ENCODE data around the gene TUBB4B. TPM values are rescaled to one million over a fixed set of nuclear protein-coding genes. Genes with fewer than 3 reads are reported as not detected.

Gene TUBB4B
- polyA plus RNA-seq, 1 of the 3 experiments (the other 2 are of a cell fraction): 508 TPM

DNA sequence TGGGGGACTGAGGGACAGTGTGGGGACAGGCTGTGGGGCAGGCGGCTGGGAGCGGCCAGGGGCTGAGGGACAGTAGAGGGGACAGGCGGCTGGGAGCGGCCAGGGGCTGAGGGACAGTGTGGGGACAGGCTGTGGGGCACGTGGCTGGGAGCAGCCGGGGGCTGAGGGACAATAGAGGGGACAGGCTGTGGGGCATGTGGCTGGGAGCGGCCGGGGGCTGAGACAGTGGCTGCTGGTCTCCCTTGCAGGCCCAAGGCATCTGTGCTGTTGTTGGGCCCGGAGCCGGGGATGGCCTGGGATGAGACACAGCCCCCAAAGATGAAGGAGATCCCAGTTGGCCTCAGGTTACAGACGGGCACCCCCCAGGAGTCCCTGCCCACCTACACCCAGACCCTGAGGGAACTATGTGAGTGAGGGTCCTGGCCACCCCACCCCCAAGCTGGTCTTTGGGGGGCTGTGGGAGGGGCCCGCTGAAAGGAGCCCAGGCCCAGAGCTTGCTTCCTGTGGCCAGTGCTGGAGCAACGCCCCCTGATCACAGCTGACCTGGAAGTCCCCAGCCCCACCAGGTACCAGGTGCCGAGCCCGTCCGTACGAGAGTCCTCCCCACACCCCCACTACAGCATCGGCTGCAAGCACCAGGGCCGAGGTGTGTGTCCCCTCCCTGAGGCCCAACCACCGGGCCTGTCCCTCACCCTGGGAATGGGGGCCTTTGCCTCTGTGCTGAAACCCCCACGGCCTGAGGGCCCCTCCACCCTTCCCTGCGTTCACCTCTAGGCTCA lies 10.6 kb downstream of the TUBB4B start:
- peaks cover 9% of the 10 kb centered on the region; the same call in 1 of the 2 replicates for H4K20me1 ChIP-seq (ENCODE audit: insufficient read depth)
- CTCF ChIA-PET: interaction anchor here (1.1 to 8.2 kb wide), 4 partner anchors 12 to 222 kb away, joined by 3 to 38 read pairs (median 6); partner anchors contain the start of gene NRARP

More for the DNA sequence above, 10.6 kb downstream of the TUBB4B start:
- WGBS (ENCODE audit: low lambda C conversion rate): 90% methylated on average over 9 of the region's 22 CpGs
- H3K27ac ChIP-seq (ENCODE audit: low read depth in 2 of 2, low read length in 1 of 2): no peak overlapping the region
- H3K27me3 ChIP-seq (ENCODE audit: insufficient read depth): no peaks in the 10 kb centered on the region
- no peak for DNase-seq
- H3K36me3 ChIP-seq (replicated peaks in 1 of 2; ENCODE audit: control insufficient read depth in 1 of 2, insufficient read depth in 2 of 2, low read length in 1 of 2): peaks cover 0 to 2% of the 10 kb centered on the region in 2 experiments
- no peak overlapping the region for H3K4me2 ChIP-seq
- no peaks in the 10 kb centered on the region for H3K9me3 ChIP-seq
- POLR2A ChIA-PET: interaction anchor here (1.9 kb wide), 1 partner anchor 11 kb away, joined by 11 read pairs; the partner anchor contains the start of gene TUBB4B
- H3K79me2 ChIP-seq (ENCODE audit: insufficient read depth): peaks cover 15% of the 10 kb centered on the region
- no peaks in the 10 kb centered on the region for H3K9me2 ChIP-seq
- no peak overlapping the region for H2AFZ ChIP-seq (ENCODE audit: low read depth)
- TF ChIP-seq RAD21 (IDR thresholded peaks at IDR 0.05; ENCODE audit: low read length): no peak
- no peak for TF ChIP-seq JUND (IDR thresholded peaks at IDR 0.05)
- TF ChIP-seq CHD2 (IDR thresholded peaks at IDR 0.05; ENCODE audit: low read length, partially characterized antibody): no peak
- TF ChIP-seq SMC3 (IDR thresholded peaks at IDR 0.05; ENCODE audit: low read depth, low read length): no peak
- TF ChIP-seq, protein P1, sequence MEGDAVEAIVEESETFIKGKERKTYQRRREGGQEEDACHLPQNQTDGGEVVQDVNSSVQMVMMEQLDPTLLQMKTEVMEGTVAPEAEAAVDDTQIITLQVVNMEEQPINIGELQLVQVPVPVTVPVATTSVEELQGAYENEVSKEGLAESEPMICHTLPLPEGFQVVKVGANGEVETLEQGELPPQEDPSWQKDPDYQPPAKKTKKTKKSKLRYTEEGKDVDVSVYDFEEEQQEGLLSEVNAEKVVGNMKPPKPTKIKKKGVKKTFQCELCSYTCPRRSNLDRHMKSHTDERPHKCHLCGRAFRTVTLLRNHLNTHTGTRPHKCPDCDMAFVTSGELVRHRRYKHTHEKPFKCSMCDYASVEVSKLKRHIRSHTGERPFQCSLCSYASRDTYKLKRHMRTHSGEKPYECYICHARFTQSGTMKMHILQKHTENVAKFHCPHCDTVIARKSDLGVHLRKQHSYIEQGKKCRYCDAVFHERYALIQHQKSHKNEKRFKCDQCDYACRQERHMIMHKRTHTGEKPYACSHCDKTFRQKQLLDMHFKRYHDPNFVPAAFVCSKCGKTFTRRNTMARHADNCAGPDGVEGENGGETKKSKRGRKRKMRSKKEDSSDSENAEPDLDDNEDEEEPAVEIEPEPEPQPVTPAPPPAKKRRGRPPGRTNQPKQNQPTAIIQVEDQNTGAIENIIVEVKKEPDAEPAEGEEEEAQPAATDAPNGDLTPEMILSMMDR (IDR thresholded peaks at IDR 0.05): no peak
- TF ChIP-seq FOXJ3 (CRISPR knock-in tag; IDR thresholded peaks at IDR 0.05): no peak
- no peak for TF ChIP-seq RXRA (IDR thresholded peaks at IDR 0.05; ENCODE audit: borderline replicate concordance, low read depth)
- TF ChIP-seq MXI1 (IDR thresholded peaks at IDR 0.05; ENCODE audit: low read depth, low read length): no peak
- no peak for TF ChIP-seq NRF1 (IDR thresholded peaks at IDR 0.05; ENCODE audit: low read depth, low read length)
- TF ChIP-seq, protein P2, sequence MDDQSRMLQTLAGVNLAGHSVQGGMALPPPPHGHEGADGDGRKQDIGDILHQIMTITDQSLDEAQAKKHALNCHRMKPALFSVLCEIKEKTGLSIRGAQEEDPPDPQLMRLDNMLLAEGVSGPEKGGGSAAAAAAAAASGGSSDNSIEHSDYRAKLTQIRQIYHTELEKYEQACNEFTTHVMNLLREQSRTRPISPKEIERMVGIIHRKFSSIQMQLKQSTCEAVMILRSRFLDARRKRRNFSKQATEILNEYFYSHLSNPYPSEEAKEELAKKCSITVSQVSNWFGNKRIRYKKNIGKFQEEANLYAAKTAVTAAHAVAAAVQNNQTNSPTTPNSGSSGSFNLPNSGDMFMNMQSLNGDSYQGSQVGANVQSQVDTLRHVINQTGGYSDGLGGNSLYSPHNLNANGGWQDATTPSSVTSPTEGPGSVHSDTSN (IDR thresholded peaks at IDR 0.05): no peak
- TF ChIP-seq TCF12 (IDR thresholded peaks at IDR 0.05): no peak
- TF ChIP-seq IRF3 (IDR thresholded peaks at IDR 0.05; ENCODE audit: low read depth, low read length): no peak
- no peak for TF ChIP-seq YY1 (IDR thresholded peaks at IDR 0.05; ENCODE audit: low read depth)
- no peak for TF ChIP-seq RFX5 (IDR thresholded peaks at IDR 0.05; ENCODE audit: low read length)
- H3K9ac ChIP-seq: no peak overlapping the region
- H3K4me3 ChIP-seq (ENCODE audit: low read depth in 2 of 2, low read length in 1 of 2): no peak overlapping the region
- peaks cover 0 to 23% of the 10 kb centered on the region in 2 experiments; a peak in 1 of 4 replicates for H3K4me1 ChIP-seq (ENCODE audit: control insufficient read depth in 1 of 2, insufficient read depth in 2 of 2, low read depth in 1 of 2, low read length in 1 of 2)
- no peaks in the 10 kb centered on the region for H3F3A ChIP-seq (replicated peaks; ENCODE audit: insufficient read depth)

All from SK-N-SH (cell line).